Caco-2 (cell line): Measurements from ENCODE around the gene HTN1. TPM values are rescaled to one million over a fixed set of nuclear protein-coding genes. Genes with fewer than 3 reads are reported as not detected.
"Not testable (repeated sequence)": the region's sequence is repeated elsewhere in the genome, so short reads cannot be mapped to it uniquely, and the experiment has no call there.

Experiments used
- BruUV-seq: library from RNA; stranded (reverse); fragments of 400-500 nt; replicated peaks from 2 replicates; lab custom pipeline; 2021; lab: Mats Ljungman, UMichigan
- CTCF ChIA-PET: fragments of 300-600 bp; sonication (Branson Sonifier 250); formaldehyde crosslinking; loops from one replicate; lab custom pipeline; 2022; ENCODE audit warnings: antibody characterized with exemption; lab: Charles Lee
- POLR2A ChIA-PET: fragments of 300-600 bp; sonication (Branson Sonifier 250); formaldehyde crosslinking; loops from one replicate; lab custom pipeline; 2022; ENCODE audit warnings: antibody characterized with exemption; lab: Charles Lee
- DNase-seq, 2 experiments: peaks; one replicate each; pipeline versions ENCODE4 v3.0.0 to v3.0.0-alpha.2; 2020 to 2022
- H3K27me3 ChIP-seq: replicated peaks from 2 replicates; pipeline ENCODE4 v1.6.0; 2011; ENCODE audit warnings: low read length; ENCODE audit not compliant: control insufficient read depth, insufficient read depth
- H3K36me3 ChIP-seq: 2 replicates; pipeline ENCODE4 v1.5.1; 2011; ENCODE audit warnings: low read length; ENCODE audit not compliant: control insufficient read depth, insufficient read depth
- H3K4me1 ChIP-seq: fragments of 250-450 bp; sonication (Bioruptor Pico); 2 replicates; pipeline ENCODE4 v1.5.1; 2020; ENCODE audit warnings: mild to moderate bottlenecking
- H3K4me3 ChIP-seq: 2 replicates; pipeline ENCODE4 v1.5.1; 2011; ENCODE audit warnings: low read depth, mild to moderate bottlenecking, control low read depth, low read length
- H3K9me3 ChIP-seq: fragments of 250-450 bp; sonication (Bioruptor Pico); 2 replicates; pipeline ENCODE4 v1.5.1; 2020; ENCODE audit warnings: mild to moderate bottlenecking, moderate library complexity
- H3K27ac Mint-ChIP-seq: one replicate; pipeline ENCODE4 v1.8.0; 2022; ENCODE audit warnings: mixed read lengths; ENCODE audit not compliant: unreplicated experiment
- H3K27me3 Mint-ChIP-seq: one replicate; pipeline ENCODE4 v1.8.0; 2022; ENCODE audit warnings: mixed read lengths; ENCODE audit not compliant: insufficient read depth, unreplicated experiment
- H3K36me3 Mint-ChIP-seq: one replicate; pipeline ENCODE4 v1.8.0; 2022; ENCODE audit warnings: mild to moderate bottlenecking, mixed read lengths; ENCODE audit not compliant: insufficient read depth, unreplicated experiment
- H3K4me1 Mint-ChIP-seq: one replicate; pipeline ENCODE4 v1.8.0; 2022; ENCODE audit warnings: low read depth, mixed read lengths; ENCODE audit not compliant: unreplicated experiment
- H3K4me3 Mint-ChIP-seq: one replicate; pipeline ENCODE4 v1.8.0; 2022; ENCODE audit warnings: mild to moderate bottlenecking, moderate library complexity, mixed read lengths; ENCODE audit not compliant: unreplicated experiment
- H3K9me3 Mint-ChIP-seq: one replicate; pipeline ENCODE4 v1.8.0; 2022; ENCODE audit warnings: mixed read lengths; ENCODE audit not compliant: unreplicated experiment
- CTCF ChIP-seq, 2 experiments: fragments of 200-600 bp in 1 of 2; IDR thresholded peaks; 1 replicate in 1 of 2; 2 replicates in 1 of 2; pipeline versions ENCODE4 v1.5.1 to v1.8.0; 2011 to 2022; ENCODE audit warnings: antibody characterized with exemption in 1 of 2, control low read depth in 1 of 2, inconsistent platforms in 1 of 2, low read depth in 1 of 2, low read length in 1 of 2, mild to moderate bottlenecking in 1 of 2, moderate library complexity in 1 of 2; ENCODE audit not compliant: insufficient read depth in 1 of 2, severe bottlenecking in 1 of 2, unreplicated experiment in 1 of 2
- intact Hi-C: fragments of 100-400 bp; cut with micrococcal nuclease; formaldehyde crosslinking; loops from one replicate; pipeline ENCODE4 v1.10.0; 2022; ENCODE audit not compliant: unreplicated experiment
- total RNA-seq: library from RNA; stranded (reverse); gene quantifications from 2 replicates; pipeline ENCODE4 v1.2.3, GENCODE V29; 2022

HTN1 gene
- total RNA-seq, 1 experiment from 2014 or later = not detected

GRCh38 chr4:70008771-70009170 lies 41.5 kb upstream of the HTN1 start:
- intact Hi-C loops = no loop called here
- H3K4me3 Mint-ChIP-seq = no peak overlapping the region
- no peaks in the 10 kb centered on the region for H3K27me3 ChIP-seq
- H3K4me3 ChIP-seq = no peak overlapping the region
- TF ChIP-seq CTCF (IDR thresholded peaks at IDR 0.05; ENCODE audit: insufficient read depth in 1 of 2, low read depth in 1 of 2, low read length in 1 of 2, severe bottlenecking in 1 of 2, unreplicated experiment in 1 of 2) = no peak
- H3K27me3 Mint-ChIP-seq = no peaks in the 10 kb centered on the region
- no peak for DNase-seq
- H3K4me1 ChIP-seq = no peaks in the 10 kb centered on the region; the same call in 1 of the 2 replicates
- no peaks in the 10 kb centered on the region for H3K9me3 ChIP-seq
- H3K36me3 ChIP-seq = no peaks in the 10 kb centered on the region
- peaks cover 19% of the 10 kb centered on the region for H3K9me3 Mint-ChIP-seq
- H3K27ac Mint-ChIP-seq = peak overlapping the region; percentile 64
- peaks cover 11% of the 10 kb centered on the region for H3K4me1 Mint-ChIP-seq
- BruUV-seq = no TSS peak
- CTCF ChIA-PET = no interaction called here
- POLR2A ChIA-PET = no interaction called here
- H3K36me3 Mint-ChIP-seq = no peaks in the 10 kb centered on the region

GRCh38 chr4:70019006-70019405 lies 31.2 kb upstream of the HTN1 start:
- BruUV-seq, H3K4me1 ChIP-seq, DNase-seq, H3K9me3 ChIP-seq, H3K4me1 Mint-ChIP-seq, CTCF ChIA-PET, H3K36me3 ChIP-seq, H3K27ac Mint-ChIP-seq, H3K4me3 Mint-ChIP-seq, H3K4me3 ChIP-seq, H3K36me3 Mint-ChIP-seq, H3K27me3 Mint-ChIP-seq, POLR2A ChIA-PET, H3K9me3 Mint-ChIP-seq, H3K27me3 ChIP-seq, intact Hi-C loops: not testable (repeated sequence)

- Mint-ChIP-seq H3K27ac (no peak overlapping the region), H3K4me1 (peaks cover 5% of the 10 kb centered on the region), H3K4me3 (no peak overlapping the region), H3K36me3 (no peaks in the 10 kb centered on the region), H3K9me3 (peaks cover 12% of the 10 kb centered on the region), H3K27me3 (no peaks in the 10 kb centered on the region)
- Histone ChIP-seq H3K27me3 (no peaks in the 10 kb centered on the region), H3K4me1 (no peaks in the 10 kb centered on the region), H3K36me3 (no peaks in the 10 kb centered on the region), H3K9me3 (no peaks in the 10 kb centered on the region), H3K4me3 (no peak overlapping the region)
- POLR2A ChIA-PET = no interaction called here
- intact Hi-C loops = no loop called here
- TF ChIP-seq CTCF (IDR thresholded peaks at IDR 0.05; ENCODE audit: insufficient read depth in 1 of 2, low read depth in 1 of 2, low read length in 1 of 2, severe bottlenecking in 1 of 2, unreplicated experiment in 1 of 2) = no peak
- CTCF ChIA-PET = no interaction called here
- BruUV-seq = no TSS peak
- no peak for DNase-seq
Observed at GRCh38 chr4:70023218-70023617, 27.0 kb upstream of the HTN1 start.

- Mint-ChIP-seq H3K4me3 (no peak overlapping the region), H3K36me3 (no peaks in the 10 kb centered on the region), H3K9me3 (peaks cover 12% of the 10 kb centered on the region), H3K27ac (no peak overlapping the region), H3K27me3 (no peaks in the 10 kb centered on the region), H3K4me1 (peaks cover 5% of the 10 kb centered on the region)
- ChIA-PET CTCF (no interaction called here), POLR2A (no interaction called here)
- TF ChIP-seq CTCF (IDR thresholded peaks at IDR 0.05; ENCODE audit: insufficient read depth in 1 of 2, low read depth in 1 of 2, low read length in 1 of 2, severe bottlenecking in 1 of 2, unreplicated experiment in 1 of 2) = no peak
- Histone ChIP-seq H3K27me3 (no peaks in the 10 kb centered on the region), H3K36me3 (no peaks in the 10 kb centered on the region), H3K4me3 (no peak overlapping the region), H3K9me3 (no peaks in the 10 kb centered on the region), H3K4me1 (no peaks in the 10 kb centered on the region)
- DNase-seq = no peak
- intact Hi-C loops = no loop called here
- no TSS peak for BruUV-seq
Observed at GRCh38 chr4:70027011-70027410, 23.2 kb upstream of the HTN1 start.

- H3K27me3 Mint-ChIP-seq, H3K27me3 ChIP-seq, H3K4me3 Mint-ChIP-seq, H3K4me1 Mint-ChIP-seq, intact Hi-C loops, POLR2A ChIA-PET, H3K27ac Mint-ChIP-seq, DNase-seq, H3K4me1 ChIP-seq, H3K36me3 Mint-ChIP-seq, H3K36me3 ChIP-seq, H3K9me3 ChIP-seq, BruUV-seq, H3K4me3 ChIP-seq, CTCF ChIA-PET: not testable (repeated sequence)
- H3K9me3 Mint-ChIP-seq = peaks cover 12% of the 10 kb centered on the region
Observed at GRCh38 chr4:70028159-70028558, 22.1 kb upstream of the HTN1 start, which contains the start of gene HTN3. Gene HTN3 (plus strand): TSS chr4:70028459. CDS start chr4:70030741, 2,282 bp downstream.
